PC-3 (cell line): ENCODE results near the gene AMN. TPM values are rescaled to one million over a fixed set of nuclear protein-coding genes. Genes with fewer than 3 reads are reported as not detected.

Experiments used
- ATAC-seq: fragments of 200-7000 bp; cut with Tn5 transposase; 2 replicates; pipeline ENCODE4 v1.9.1; 2020; ENCODE audit warnings: mild to moderate bottlenecking, moderate library complexity
- BruUV-seq: library from RNA; stranded (reverse); fragments of 400-500 nt; replicated peaks from 2 replicates; lab custom pipeline; 2021; lab: Mats Ljungman, UMichigan
- CTCF ChIA-PET: fragments of 300-600 bp; sonication (Branson Sonifier 250); formaldehyde crosslinking; loops from one replicate; lab custom pipeline; 2022; ENCODE audit warnings: antibody characterized with exemption; lab: Charles Lee
- POLR2A ChIA-PET: fragments of 300-600 bp; sonication (Branson Sonifier 250); formaldehyde crosslinking; loops from one replicate; lab custom pipeline; 2022; ENCODE audit warnings: antibody characterized with exemption; ENCODE audit not compliant: unreplicated experiment; lab: Charles Lee
- DNase-seq: peaks from one replicate; pipeline ENCODE4 v3.0.0-alpha.2; 2015
- H2AFZ ChIP-seq: fragments of 300-600 bp; sonication (generic); 2 replicates; pipeline ENCODE4 v1.6.0; 2016; ENCODE audit warnings: antibody characterized with exemption, low read length
- H3F3A ChIP-seq: fragments of 300-600 bp; sonication (generic); one replicate; pipeline ENCODE4 v1.6.0; 2017; ENCODE audit warnings: antibody characterized with exemption, low read length, control low read depth, mild to moderate bottlenecking; ENCODE audit not compliant: unreplicated experiment
- H3K27ac ChIP-seq: fragments of 300-600 bp; sonication (generic); 2 replicates; pipeline ENCODE4 v1.5.1; 2016; ENCODE audit warnings: mild to moderate bottlenecking, low read length
- H3K27me3 ChIP-seq: fragments of 300-600 bp; sonication (generic); 2 replicates; pipeline ENCODE4 v1.6.1; 2016; ENCODE audit warnings: low read length, mixed read lengths
- H3K36me3 ChIP-seq: fragments of 300-600 bp; sonication (generic); 2 replicates; pipeline ENCODE4 v1.6.1; 2016; ENCODE audit warnings: low read depth, mixed run types, low read length, mixed read lengths
- H3K4me1 ChIP-seq: fragments of 300-600 bp; sonication (generic); 2 replicates; pipeline ENCODE4 v1.5.1; 2016; ENCODE audit warnings: low read length; ENCODE audit not compliant: insufficient read depth
- H3K4me2 ChIP-seq: fragments of 300-600 bp; sonication (generic); 2 replicates; pipeline ENCODE4 v1.6.0; 2016; ENCODE audit warnings: low read length
- H3K4me3 ChIP-seq: fragments of 300-600 bp; sonication (generic); 2 replicates; pipeline ENCODE4 v1.5.1; 2016; ENCODE audit warnings: mild to moderate bottlenecking, low read length, mixed read lengths
- H3K79me2 ChIP-seq: fragments of 300-600 bp; sonication (generic); 2 replicates; pipeline ENCODE4 v1.6.1; 2017; ENCODE audit warnings: low read length, mixed read lengths
- H3K9ac ChIP-seq: fragments of 300-600 bp; sonication (generic); 2 replicates; pipeline ENCODE4 v1.6.0; 2016; ENCODE audit warnings: mild to moderate bottlenecking, low read length
- H3K9me2 ChIP-seq: fragments of 300-600 bp; sonication (generic); replicated peaks from 2 replicates; pipeline ENCODE4 v1.6.1; 2016; ENCODE audit warnings: mixed run types, low read length, mixed read lengths
- H3K9me3 ChIP-seq: fragments of 300-600 bp; sonication (generic); 2 replicates; pipeline ENCODE4 v1.6.1; 2016; ENCODE audit warnings: low read length, mixed read lengths
- H4K20me1 ChIP-seq: fragments of 300-600 bp; sonication (generic); 2 replicates; pipeline ENCODE4 v1.6.1; 2016; ENCODE audit warnings: low read length, mixed read lengths
- EZH2 ChIP-seq: fragments of 300-600 bp; sonication (generic); IDR thresholded peaks from one replicate; pipeline ENCODE4 v1.6.1; 2017; ENCODE audit warnings: antibody characterized with exemption, mild to moderate bottlenecking, low read length; ENCODE audit not compliant: unreplicated experiment
- EZH2phosphoT487 ChIP-seq: fragments of 300-600 bp; sonication (generic); IDR thresholded peaks from 2 replicates; pipeline ENCODE4 v1.6.1; 2018; ENCODE audit warnings: mild to moderate bottlenecking, antibody characterized with exemption, low read length, borderline replicate concordance
- intact Hi-C: fragments of 100-400 bp; cut with micrococcal nuclease; formaldehyde crosslinking; loops from 2 replicates; pipeline ENCODE4 v1.9.0; 2023
- total RNA-seq: library from RNA; depleted of rRNA; stranded (reverse); fragments of >200 nt; gene quantifications from 2 replicates; pipeline ENCODE4 v1.2.3, GENCODE V29; 2014
- TF ChIP-seq, protein P1 (sequence below): fragments of 300-600 bp; sonication (generic); conservative IDR thresholded peaks from 2 replicates; pipeline ENCODE4 v1.5.1; 2017; ENCODE audit warnings: antibody characterized with exemption, low read depth, mild to moderate bottlenecking, low read length

AMN gene
- total RNA-seq, 1 experiment from 2014 or later = not detected

DNA sequence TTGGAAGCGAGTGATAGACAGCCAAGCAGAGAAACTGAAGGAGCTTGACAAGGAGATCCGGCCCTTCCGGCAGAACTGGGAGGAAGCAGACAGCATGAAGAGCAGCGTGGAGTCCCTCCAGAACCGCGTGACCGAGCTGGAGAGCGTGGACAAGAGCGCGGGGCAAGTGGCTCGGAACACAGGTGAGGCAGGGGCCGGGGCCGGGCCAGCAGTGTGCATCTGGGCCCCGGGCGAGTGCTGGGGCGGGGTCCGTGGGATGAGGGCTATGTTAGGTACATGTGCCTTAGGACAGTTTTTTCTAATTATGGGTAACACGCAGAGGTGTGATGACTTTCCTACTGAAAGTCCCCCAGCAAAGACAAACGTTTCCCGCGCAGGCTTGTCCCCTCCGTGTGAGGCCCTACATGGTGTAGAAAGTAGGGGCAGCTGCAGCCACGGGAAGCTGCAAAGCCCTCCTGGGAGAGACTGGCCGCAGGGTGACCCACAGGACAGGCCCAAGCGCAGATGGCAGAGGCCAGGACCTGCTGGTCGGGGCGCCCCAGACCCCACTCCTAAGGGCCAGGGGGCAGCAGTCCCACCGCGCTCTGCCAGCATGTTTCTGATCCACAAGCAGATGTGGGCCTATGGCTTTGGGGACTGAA lies 19.1 kb upstream of the AMN start:
- no peaks in the 10 kb centered on the region for H4K20me1 ChIP-seq

DNA sequence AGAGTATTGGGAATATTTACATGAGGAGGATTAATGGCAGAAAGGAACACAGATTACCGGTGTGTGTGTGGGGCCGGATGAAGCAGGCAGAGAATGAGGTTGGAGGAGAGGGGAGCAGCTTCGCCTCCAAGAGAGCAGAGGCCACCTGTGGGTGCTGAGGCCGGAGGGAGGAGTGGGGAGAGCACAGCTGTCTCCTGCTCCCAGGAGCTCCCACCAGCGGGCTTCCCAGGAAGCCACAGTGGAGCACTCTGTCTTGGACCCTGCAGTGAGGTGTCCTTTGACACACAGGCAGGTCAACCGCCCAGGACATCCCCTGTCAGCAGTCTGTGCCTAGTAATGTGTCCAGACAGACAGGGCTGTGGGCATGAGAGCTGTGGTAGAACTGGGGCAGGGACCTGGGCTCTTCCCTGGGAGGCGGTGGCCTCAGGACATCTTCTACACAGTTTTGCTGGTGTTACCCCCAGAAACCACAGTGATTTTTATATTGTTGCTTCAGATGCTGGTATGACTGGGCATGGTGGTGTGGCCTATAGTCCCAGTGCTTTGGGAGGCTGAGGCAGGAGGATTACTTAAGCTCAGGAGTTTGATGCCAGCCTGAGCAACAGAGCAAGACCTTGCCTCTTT lies 18.5 kb upstream of the AMN start:
- TF ChIP-seq EZH2phosphoT487 = no peak
- TF ChIP-seq, protein P1, sequence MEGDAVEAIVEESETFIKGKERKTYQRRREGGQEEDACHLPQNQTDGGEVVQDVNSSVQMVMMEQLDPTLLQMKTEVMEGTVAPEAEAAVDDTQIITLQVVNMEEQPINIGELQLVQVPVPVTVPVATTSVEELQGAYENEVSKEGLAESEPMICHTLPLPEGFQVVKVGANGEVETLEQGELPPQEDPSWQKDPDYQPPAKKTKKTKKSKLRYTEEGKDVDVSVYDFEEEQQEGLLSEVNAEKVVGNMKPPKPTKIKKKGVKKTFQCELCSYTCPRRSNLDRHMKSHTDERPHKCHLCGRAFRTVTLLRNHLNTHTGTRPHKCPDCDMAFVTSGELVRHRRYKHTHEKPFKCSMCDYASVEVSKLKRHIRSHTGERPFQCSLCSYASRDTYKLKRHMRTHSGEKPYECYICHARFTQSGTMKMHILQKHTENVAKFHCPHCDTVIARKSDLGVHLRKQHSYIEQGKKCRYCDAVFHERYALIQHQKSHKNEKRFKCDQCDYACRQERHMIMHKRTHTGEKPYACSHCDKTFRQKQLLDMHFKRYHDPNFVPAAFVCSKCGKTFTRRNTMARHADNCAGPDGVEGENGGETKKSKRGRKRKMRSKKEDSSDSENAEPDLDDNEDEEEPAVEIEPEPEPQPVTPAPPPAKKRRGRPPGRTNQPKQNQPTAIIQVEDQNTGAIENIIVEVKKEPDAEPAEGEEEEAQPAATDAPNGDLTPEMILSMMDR = no peak
- TF ChIP-seq EZH2 = no peak
- H3K36me3 ChIP-seq = peaks cover 2% of the 10 kb centered on the region; the same call in 1 of the 2 replicates
- H2AFZ ChIP-seq = no peak overlapping the region
- no peak overlapping the region for H3K4me2 ChIP-seq
- no peak overlapping the region for H3K9ac ChIP-seq
- POLR2A ChIA-PET = no interaction called here
- H4K20me1 ChIP-seq = no peaks in the 10 kb centered on the region
- CTCF ChIA-PET = no interaction called here
- no peaks in the 10 kb centered on the region for H3K79me2 ChIP-seq
- no peaks in the 10 kb centered on the region for H3K27me3 ChIP-seq
- H3K4me3 ChIP-seq = no peak overlapping the region
- no peaks in the 10 kb centered on the region for H3F3A ChIP-seq
- H3K9me2 ChIP-seq = no peaks in the 10 kb centered on the region
- BruUV-seq = no TSS peak
- ATAC-seq = no peak
- H3K9me3 ChIP-seq = no peaks in the 10 kb centered on the region
- intact Hi-C loops = no loop called here
- no peaks in the 10 kb centered on the region for H3K4me1 ChIP-seq
- H3K27ac ChIP-seq = no peak overlapping the region
- DNase-seq = no peak

More for the DNA sequence above, 19.1 kb upstream of the AMN start:
- Histone ChIP-seq H3K9ac (no peak overlapping the region), H3K4me2 (no peak overlapping the region), H3K9me3 (no peaks in the 10 kb centered on the region), H3K27me3 (no peaks in the 10 kb centered on the region), H3K36me3 (peaks cover 2% of the 10 kb centered on the region; the same call in 1 of the 2 replicates), H2AFZ (no peak overlapping the region), H3F3A (no peaks in the 10 kb centered on the region), H3K27ac (no peak overlapping the region), H3K9me2 (no peaks in the 10 kb centered on the region), H3K4me1 (no peaks in the 10 kb centered on the region), H3K79me2 (no peaks in the 10 kb centered on the region), H3K4me3 (no peak overlapping the region)
- ChIA-PET CTCF (no interaction called here), POLR2A (no interaction called here)
- BruUV-seq = no TSS peak
- intact Hi-C loops = no loop called here
- ATAC-seq (no peak), DNase-seq (no peak)
- TF ChIP-seq EZH2 (no peak), EZH2phosphoT487 (no peak)
- TF ChIP-seq, protein P1 = no peak
